K562 (cell line): ENCODE data around the gene PA2G4. TPM values are rescaled to one million over a fixed set of nuclear protein-coding genes. Genes with fewer than 3 reads are reported as not detected.

Experiments
- AFF1 ChIP-seq, 2 experiments: fragments of 450-650 bp; IDR thresholded peaks; 2 replicates each; pipeline ENCODE4 v1.6.1; 2018; ENCODE audit warnings: mild to moderate bottlenecking in 2 of 2, low read depth in 1 of 2; ENCODE audit not compliant: partially characterized antibody in 2 of 2
- CHCHD3 ChIP-seq: fragments of 250-450 bp; sonication (Bioruptor Pico); IDR thresholded peaks from 2 replicates; pipeline ENCODE4 v2.1.2; 2022; ENCODE audit warnings: mild to moderate bottlenecking
- CLOCK ChIP-seq: fragments of 250-450 bp; sonication (Bioruptor Pico); IDR thresholded peaks from 2 replicates; pipeline ENCODE4 v1.4.0; 2020; ENCODE audit warnings: mild to moderate bottlenecking, moderate library complexity, borderline replicate concordance
- LEF1 ChIP-seq: fragments of 450-650 bp; IDR thresholded peaks from 2 replicates; pipeline ENCODE4 v1.6.1; 2016; ENCODE audit warnings: mild to moderate bottlenecking
- MAFK ChIP-seq: IDR thresholded peaks from 2 replicates; pipeline ENCODE4 v1.6.1; 2011; ENCODE audit warnings: low read length, improper control_type of control experiment
- MEF2A ChIP-seq: IDR thresholded peaks from 2 replicates; pipeline ENCODE4 v1.6.1; 2011; ENCODE audit warnings: low read depth, mild to moderate bottlenecking, low read length, moderate library complexity; ENCODE audit not compliant: control insufficient read depth
- NCOA2 ChIP-seq, 2 experiments: fragments of 450-650 bp; IDR thresholded peaks; 2 replicates each; pipeline ENCODE4 v1.6.1; 2018; ENCODE audit warnings: mild to moderate bottlenecking in 2 of 2, moderate library complexity in 1 of 2; ENCODE audit not compliant: partially characterized antibody in 2 of 2
- NR2C1 ChIP-seq, 2 experiments: fragments of 450-650 bp; IDR thresholded peaks; 2 replicates each; pipeline ENCODE4 v1.6.1; 2017; ENCODE audit warnings: mild to moderate bottlenecking in 2 of 2, antibody characterized with exemption in 1 of 2, inconsistent platforms in 1 of 2, missing compliant biosample characterization in 1 of 2, missing genetic modification characterization in 1 of 2
- PCBP2 ChIP-seq: fragments of 200-400 bp; formaldehyde crosslinking; IDR thresholded peaks from 2 replicates; pipeline ENCODE4 v1.6.1; 2018; ENCODE audit warnings: low read length, low read depth, mild to moderate bottlenecking, moderate library complexity; ENCODE audit not compliant: poor library complexity, severe bottlenecking
- PHB ChIP-seq: fragments of 250-450 bp; sonication (Bioruptor Pico); IDR thresholded peaks from 2 replicates; pipeline ENCODE4 v1.5.0; 2021
- PREB ChIP-seq: sonication (generic); formaldehyde crosslinking; IDR thresholded peaks from 2 replicates; pipeline ENCODE4 v1.8.1; 2023; ENCODE audit warnings: mild to moderate bottlenecking, missing genetic modification reagents
- SFPQ ChIP-seq: fragments of 200-400 bp; formaldehyde crosslinking; IDR thresholded peaks from 2 replicates; pipeline ENCODE4 v1.6.1; 2017; ENCODE audit warnings: mild to moderate bottlenecking, low read depth, low read length, moderate library complexity
- TAL1 ChIP-seq: fragments of 450-650 bp; IDR thresholded peaks from 2 replicates; pipeline ENCODE4 v1.6.1; 2016; ENCODE audit warnings: mild to moderate bottlenecking
- ZNF511 ChIP-seq: sonication (generic); formaldehyde crosslinking; IDR thresholded peaks from 2 replicates; pipeline ENCODE4 v1.8.0; 2022; ENCODE audit warnings: mild to moderate bottlenecking, missing genetic modification reagents
- ZNF583 ChIP-seq: fragments of 250-450 bp; sonication (Bioruptor Pico); IDR thresholded peaks from 2 replicates; pipeline ENCODE4 v1.4.0; 2020
- ZNF584 ChIP-seq: fragments of 200-800 bp; sonication (Bioruptor generic); IDR thresholded peaks from 2 replicates; pipeline ENCODE4 v1.6.1; 2016; ENCODE audit warnings: low read depth, mild to moderate bottlenecking, missing genetic modification characterization, missing compliant biosample characterization
- polyA plus RNA-seq, 8 experiments: library from polyadenylated mRNA; depleted of rRNA in 4 of 8; stranded (reverse) in 5 of 8; unstranded in 3 of 8; fragments of >200 nt; fragmentation: Nextera tagmentation in 2 of 8; fragmentation: Illumina TruSeq in 1 of 8; extraction: Ambion mirVana in 2 of 8; extraction: Trizol in 1 of 8; gene quantifications; 2 replicates each; pipeline versions ENCODE4 v1.2.1 to v1.2.3, GENCODE V29; 2011 to 2014; ENCODE audit warnings: inconsistent platforms in 1 of 8, missing spikeins in 1 of 8
- total RNA-seq, 7 experiments: library from RNA; depleted of rRNA in 6 of 7; stranded (reverse); fragments of >200 nt in 6 of 7; fragmentation: Illumina TruSeq in 2 of 7; extraction: Trizol in 2 of 7; gene quantifications; 2 replicates each; pipeline versions ENCODE4 v1.2.1 to v1.2.3, GENCODE V29; 2011 to 2021; ENCODE audit warnings: low replicate concordance in 1 of 7

Gene PA2G4
- total and polyA plus RNA-seq, 9 of the 15 experiments (the other 6 are each of a cell fraction or from before 2014, with no cell fraction given), result 230 to 925 (median 638) TPM

GRCh38 chr12:56104109-56104814 is at the start of gene PA2G4 (continued):
- TF ChIP-seq LEF1 (no peak), NR2C1 (IDR thresholded peaks at IDR 0.05) (peak; percentile 93), NR2C1 (tag; IDR thresholded peaks at IDR 0.05) (peak; percentile 96), CLOCK (CRISPR knock-in tag) (no peak), SFPQ (no peak), TAL1 (no peak), PREB (CRISPR knock-in tag) (0 out of 2 replicates have a peak, but pooled peaks have one; percentile 38), PCBP2 (no peak), NCOA2 (IDR thresholded peaks at IDR 0.05; ENCODE audit: partially characterized antibody in 2 of 2) (no peak), PHB (CRISPR knock-in tag) (no peak), MEF2A (no peak), ZNF511 (CRISPR knock-in tag) (peak; percentile 89; the same call in 1 of the 2 replicates), CHCHD3 (CRISPR knock-in tag) (no peak), AFF1 (IDR thresholded peaks at IDR 0.05; ENCODE audit: low read depth in 1 of 2, partially characterized antibody in 2 of 2) (peak; percentile 29 to 97), ZNF584 (CRISPR knock-in tag) (no peak), MAFK (no peak), ZNF583 (CRISPR knock-in tag) (peak; percentile 69; the same call in 1 of the 2 replicates)
